GM23338 (cell line): ENCODE results near the gene PIK3R4. TPM values are rescaled to one million over a fixed set of nuclear protein-coding genes. Genes with fewer than 3 reads are reported as not detected.

Experiments
- ATAC-seq: fragments of 200-7000 bp; cut with Tn5 transposase; 3 replicates; pipeline ENCODE4 v1.9.1; 2020
- DNase-seq: peaks from one replicate; pipeline ENCODE4 v3.0.0-alpha.2; 2015; ENCODE audit warnings: low spot score
- H2AFZ ChIP-seq: fragments of 200-600 bp; sonication (generic); 2 replicates; pipeline ENCODE4 v1.8.0; 2016; ENCODE audit warnings: antibody characterized with exemption, mild to moderate bottlenecking, moderate library complexity
- H3F3A ChIP-seq: fragments of 200-600 bp; sonication (generic); replicated peaks from 2 replicates; pipeline ENCODE4 v1.8.0; 2017; ENCODE audit warnings: antibody characterized with exemption, mixed run types, low read depth
- H3K27ac ChIP-seq: fragments of 200-600 bp; sonication (generic); 2 replicates; pipeline ENCODE4 v1.6.1; 2016; ENCODE audit warnings: low read depth
- H3K27me3 ChIP-seq: fragments of 200-600 bp; sonication (generic); 2 replicates; pipeline ENCODE4 v1.8.0; 2016; ENCODE audit warnings: mild to moderate bottlenecking, mixed run types, moderate library complexity; ENCODE audit not compliant: insufficient read depth
- H3K36me3 ChIP-seq: fragments of 200-600 bp; sonication (generic); 2 replicates; pipeline ENCODE4 v1.8.0; 2016; ENCODE audit warnings: mild to moderate bottlenecking; ENCODE audit not compliant: insufficient read depth
- H3K4me1 ChIP-seq: fragments of 200-600 bp; sonication (generic); 2 replicates; pipeline ENCODE4 v1.8.0; 2016; ENCODE audit warnings: mild to moderate bottlenecking, moderate library complexity; ENCODE audit not compliant: insufficient read depth
- H3K4me2 ChIP-seq: fragments of 200-600 bp; sonication (generic); 2 replicates; pipeline ENCODE4 v1.7.1; 2017; ENCODE audit warnings: mixed run types
- H3K4me3 ChIP-seq: fragments of 200-600 bp; sonication (generic); 2 replicates; pipeline ENCODE4 v1.6.1; 2016; ENCODE audit warnings: mixed run types
- H3K79me2 ChIP-seq: fragments of 200-600 bp; sonication (generic); replicated peaks from 2 replicates; pipeline ENCODE4 v1.8.0; 2017; ENCODE audit warnings: mild to moderate bottlenecking; ENCODE audit not compliant: insufficient read depth
- H3K9me2 ChIP-seq: fragments of 200-600 bp; sonication (generic); 2 replicates; pipeline ENCODE4 v1.8.0; 2017; ENCODE audit not compliant: insufficient read depth
- H4K20me1 ChIP-seq: fragments of 200-600 bp; sonication (generic); replicated peaks from 2 replicates; pipeline ENCODE4 v1.8.0; 2017; ENCODE audit warnings: mild to moderate bottlenecking; ENCODE audit not compliant: insufficient read depth
- H3K27ac Mint-ChIP-seq: 2 replicates; pipeline ENCODE4 v1.8.0; 2020; ENCODE audit warnings: inconsistent platforms, mild to moderate bottlenecking, moderate library complexity, mixed read lengths
- H3K27me3 Mint-ChIP-seq: 3 replicates; pipeline ENCODE4 v1.8.0; 2022; ENCODE audit warnings: low read depth, mild to moderate bottlenecking, moderate library complexity, mixed read lengths, inconsistent platforms; ENCODE audit not compliant: insufficient read depth, poor library complexity
- H3K36me3 Mint-ChIP-seq: 3 replicates; pipeline ENCODE4 v1.8.0; 2021; ENCODE audit warnings: low read depth, mild to moderate bottlenecking, inconsistent platforms, moderate library complexity, mixed read lengths
- H3K4me1 Mint-ChIP-seq: 3 replicates; pipeline ENCODE4 v1.8.0; 2020; ENCODE audit warnings: mild to moderate bottlenecking, inconsistent platforms, mixed read lengths
- H3K4me3 Mint-ChIP-seq: 3 replicates; pipeline ENCODE4 v1.8.0; 2021; ENCODE audit warnings: moderate library complexity, mild to moderate bottlenecking, inconsistent platforms, mixed read lengths
- H3K9me3 Mint-ChIP-seq: 3 replicates; pipeline ENCODE4 v1.8.0; 2020; ENCODE audit warnings: moderate library complexity, mild to moderate bottlenecking, inconsistent platforms, mixed read lengths
- CTCF ChIP-seq, 2 experiments: fragments of 200-600 bp in 1 of 2; sonication (generic) in 1 of 2; conservative IDR thresholded peaks; 2 replicates each; pipeline versions ENCODE4 v1.5.1 to v1.6.1; 2016 to 2017; ENCODE audit warnings: antibody characterized with exemption in 2 of 2, low read depth in 2 of 2, mild to moderate bottlenecking in 2 of 2, moderate library complexity in 1 of 2
- EZH2 ChIP-seq: fragments of 200-600 bp; sonication (generic); IDR thresholded peaks from one replicate; pipeline ENCODE4 v1.8.0; 2017; ENCODE audit warnings: antibody characterized with exemption, mild to moderate bottlenecking, low read depth; ENCODE audit not compliant: unreplicated experiment
- EZH2phosphoT487 ChIP-seq: fragments of 200-600 bp; sonication (generic); IDR thresholded peaks from one replicate; pipeline ENCODE4 v1.8.1; 2018; ENCODE audit warnings: antibody characterized with exemption; ENCODE audit not compliant: unreplicated experiment
- JUNB ChIP-seq: IDR thresholded peaks from one replicate; pipeline ENCODE4 v1.6.1; 2016; ENCODE audit warnings: antibody characterized with exemption; ENCODE audit not compliant: unreplicated experiment
- NANOG ChIP-seq: IDR thresholded peaks from 2 replicates; pipeline ENCODE4 v1.6.1; 2016; ENCODE audit warnings: antibody characterized with exemption, borderline replicate concordance
- POLR2AphosphoS5 ChIP-seq: IDR thresholded peaks from 2 replicates; pipeline ENCODE4 v1.6.1; 2016; ENCODE audit warnings: antibody characterized with exemption, low read depth
- REST ChIP-seq: IDR thresholded peaks from one replicate; pipeline ENCODE4 v1.6.1; 2018; ENCODE audit warnings: antibody characterized with exemption; ENCODE audit not compliant: unreplicated experiment
- ZNF114 ChIP-seq: fragments of 250-450 bp; sonication (Bioruptor Pico); IDR thresholded peaks from 2 replicates; pipeline ENCODE4 v1.5.0; 2020; ENCODE audit warnings: mild to moderate bottlenecking, moderate library complexity
- ZNF331 ChIP-seq: fragments of 250-450 bp; sonication (Bioruptor Pico); IDR thresholded peaks from 2 replicates; pipeline ENCODE4 v1.5.0; 2020; ENCODE audit warnings: low read depth, mild to moderate bottlenecking, moderate library complexity
- polyA plus RNA-seq: library from polyadenylated mRNA; unstranded; fragments of >200 nt; fragmentation: Nextera tagmentation; extraction: Ambion mirVana; gene quantifications from 2 replicates; pipeline ENCODE4 v1.2.1, GENCODE V29; 2016
- total RNA-seq: library from RNA; depleted of rRNA; stranded (reverse); fragments of >200 nt; shearing (Covaris generic); gene quantifications from 2 replicates; pipeline ENCODE4 v1.2.3, GENCODE V29; 2014

PIK3R4 gene
- total and polyA plus RNA-seq, 2 experiments from 2014 or later, result 48.8 to 65.1 TPM

- no peak for TF ChIP-seq ZNF114 (CRISPR knock-in tag)
- TF ChIP-seq EZH2, result no peak
These were observed 13.3 kb downstream of the PIK3R4 start for GRCh38 chr3:130733236-130733875.

DNA sequence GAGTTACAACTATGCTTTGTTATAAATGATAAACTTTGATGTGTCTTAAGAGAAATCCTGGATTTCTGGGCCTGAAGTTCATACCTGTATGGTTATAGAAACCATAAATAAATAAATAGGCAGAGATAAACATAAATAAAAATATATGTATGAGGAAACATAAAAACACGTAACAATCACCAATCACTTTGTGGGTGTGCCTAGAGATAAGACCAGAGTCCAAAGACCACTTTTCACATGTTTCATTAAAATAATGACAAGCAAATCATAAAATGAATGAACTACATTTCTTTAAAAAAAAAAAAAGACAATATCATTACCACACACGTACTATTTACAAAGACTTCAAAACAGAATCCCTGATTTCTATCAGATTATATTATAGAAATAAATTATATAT lies 14.1 kb downstream of the PIK3R4 start:
- Mint-ChIP-seq H3K9me3 (no peaks in the 10 kb centered on the region), H3K27me3 (no peaks in the 10 kb centered on the region), H3K4me1 (no peaks in the 10 kb centered on the region; the same call in 2 of the 3 replicates), H3K4me3 (no peak overlapping the region), H3K27ac (no peak overlapping the region), H3K36me3 (peaks cover 19% of the 10 kb centered on the region; the same call in 2 of the 3 replicates)
- no peaks in the 10 kb centered on the region for H3K27me3 ChIP-seq
- H3K4me2 ChIP-seq, result no peak overlapping the region
- H3K4me3 ChIP-seq, result no peak overlapping the region
- no peak for TF ChIP-seq JUNB
- TF ChIP-seq CTCF (conservative IDR thresholded peaks at IDR 0.05; ENCODE audit: low read depth in 2 of 2), result no peak
- no peak for TF ChIP-seq POLR2AphosphoS5
- no peak for TF ChIP-seq ZNF114 (CRISPR knock-in tag)
- TF ChIP-seq ZNF331 (CRISPR knock-in tag), result no peak
- no peak for TF ChIP-seq EZH2
- no peak for TF ChIP-seq REST
- TF ChIP-seq NANOG, result no peak
- TF ChIP-seq EZH2phosphoT487, result no peak
- peaks cover 8% of the 10 kb centered on the region for H4K20me1 ChIP-seq
- H3K27ac ChIP-seq, result no peak overlapping the region
- no peak overlapping the region for H2AFZ ChIP-seq
- ATAC-seq, result no peak
- no peak for DNase-seq
- peaks cover 24% of the 10 kb centered on the region for H3K79me2 ChIP-seq
- peaks cover 15% of the 10 kb centered on the region; the same call in 1 of the 2 replicates for H3K36me3 ChIP-seq
- no peaks in the 10 kb centered on the region for H3F3A ChIP-seq
- H3K9me2 ChIP-seq, result no peaks in the 10 kb centered on the region
- H3K4me1 ChIP-seq, result no peaks in the 10 kb centered on the region

More at GRCh38 chr3:130733236-130733875, 13.3 kb downstream of the PIK3R4 start:
- no peaks in the 10 kb centered on the region for H3K4me1 Mint-ChIP-seq
- no peaks in the 10 kb centered on the region for H3K27me3 Mint-ChIP-seq
- Histone ChIP-seq H3K4me1 (no peaks in the 10 kb centered on the region), H3K27me3 (no peaks in the 10 kb centered on the region), H3K4me3 (no peak overlapping the region), H3K79me2 (peaks cover 33% of the 10 kb centered on the region), H3F3A (no peaks in the 10 kb centered on the region), H4K20me1 (peaks cover 8% of the 10 kb centered on the region), H3K27ac (no peak overlapping the region), H3K9me2 (no peaks in the 10 kb centered on the region), H3K36me3 (peaks cover 15% of the 10 kb centered on the region; the same call in 1 of the 2 replicates), H3K4me2 (no peak overlapping the region), H2AFZ (no peak overlapping the region)
- no peak for ATAC-seq
- no peak for DNase-seq
- no peak overlapping the region for H3K27ac Mint-ChIP-seq
- no peak overlapping the region for H3K4me3 Mint-ChIP-seq
- H3K36me3 Mint-ChIP-seq, result peaks cover 19% of the 10 kb centered on the region; the same call in 2 of the 3 replicates
- H3K9me3 Mint-ChIP-seq, result no peaks in the 10 kb centered on the region
